Measurements from ENCODE around the gene CLEC4F.

Gene CLEC4F, protein sequence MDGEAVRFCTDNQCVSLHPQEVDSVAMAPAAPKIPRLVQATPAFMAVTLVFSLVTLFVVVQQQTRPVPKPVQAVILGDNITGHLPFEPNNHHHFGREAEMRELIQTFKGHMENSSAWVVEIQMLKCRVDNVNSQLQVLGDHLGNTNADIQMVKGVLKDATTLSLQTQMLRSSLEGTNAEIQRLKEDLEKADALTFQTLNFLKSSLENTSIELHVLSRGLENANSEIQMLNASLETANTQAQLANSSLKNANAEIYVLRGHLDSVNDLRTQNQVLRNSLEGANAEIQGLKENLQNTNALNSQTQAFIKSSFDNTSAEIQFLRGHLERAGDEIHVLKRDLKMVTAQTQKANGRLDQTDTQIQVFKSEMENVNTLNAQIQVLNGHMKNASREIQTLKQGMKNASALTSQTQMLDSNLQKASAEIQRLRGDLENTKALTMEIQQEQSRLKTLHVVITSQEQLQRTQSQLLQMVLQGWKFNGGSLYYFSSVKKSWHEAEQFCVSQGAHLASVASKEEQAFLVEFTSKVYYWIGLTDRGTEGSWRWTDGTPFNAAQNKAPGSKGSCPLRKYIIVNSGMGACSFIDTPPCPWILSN

GRCh38 chr2:70820499-70820898 lies at the start of gene CLEC4F:
CLEC4F (minus strand) TSS chr2:70820599; CDS start chr2:70820523, 76 bp downstream.
- no peak for DNase-seq

GRCh38 chr2:70868970-70869369 lies 48.6 kb upstream of the CLEC4F start:
- DNase-seq = no peak

- peak; percentile 84 for DNase-seq
These were observed 41.6 kb upstream of the CLEC4F start for GRCh38 chr2:70861777-70862625.

DNA sequence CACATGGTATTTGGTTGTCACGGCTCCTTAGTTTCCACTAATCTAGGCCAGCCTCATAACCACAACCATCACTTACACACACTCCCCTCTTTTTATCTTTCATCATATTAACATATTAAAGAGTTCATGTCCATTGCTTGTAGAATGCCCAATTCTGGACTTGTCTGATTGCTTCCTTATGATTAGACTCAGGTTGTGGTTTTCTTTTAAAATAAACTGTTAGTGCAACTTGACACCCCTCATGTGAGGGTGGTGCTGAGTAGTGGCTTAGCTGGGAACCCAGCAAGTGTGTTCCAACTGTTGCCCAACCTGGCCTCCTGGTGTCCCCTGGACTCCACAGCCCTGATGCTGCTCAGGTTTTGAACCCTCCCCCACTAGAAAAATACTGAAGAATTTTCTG lies 35.3 kb upstream of the CLEC4F start:
- DNase-seq = no peak

GRCh38 chr2:70854411-70854810 lies 34.0 kb upstream of the CLEC4F start:
- no peak for DNase-seq

- DNase-seq = no peak
These were observed 32.4 kb upstream of the CLEC4F start for GRCh38 chr2:70852824-70853223.

DNA sequence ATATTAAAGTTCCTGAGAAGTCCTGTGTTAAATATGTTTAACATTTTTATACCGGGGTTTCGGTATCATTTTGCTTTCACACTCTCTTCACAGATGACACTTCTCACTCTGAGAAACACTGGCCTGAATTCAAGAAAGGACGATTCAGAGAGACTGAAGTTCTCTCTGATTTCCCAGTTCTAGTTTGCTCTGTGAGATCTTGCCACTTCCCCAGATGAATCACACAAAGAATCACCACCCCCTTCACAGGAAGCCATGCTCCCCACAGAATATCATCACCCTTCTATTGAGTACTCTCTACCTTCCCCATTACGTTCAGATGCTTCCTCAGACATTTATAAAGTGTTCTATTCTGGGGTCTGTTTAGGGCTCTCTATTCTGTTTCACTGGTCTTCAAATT lies 31.3 kb upstream of the CLEC4F start:
- no peak for DNase-seq

- DNase-seq = no peak
These were observed 30.5 kb upstream of the CLEC4F start for GRCh38 chr2:70850925-70851324.

DNA sequence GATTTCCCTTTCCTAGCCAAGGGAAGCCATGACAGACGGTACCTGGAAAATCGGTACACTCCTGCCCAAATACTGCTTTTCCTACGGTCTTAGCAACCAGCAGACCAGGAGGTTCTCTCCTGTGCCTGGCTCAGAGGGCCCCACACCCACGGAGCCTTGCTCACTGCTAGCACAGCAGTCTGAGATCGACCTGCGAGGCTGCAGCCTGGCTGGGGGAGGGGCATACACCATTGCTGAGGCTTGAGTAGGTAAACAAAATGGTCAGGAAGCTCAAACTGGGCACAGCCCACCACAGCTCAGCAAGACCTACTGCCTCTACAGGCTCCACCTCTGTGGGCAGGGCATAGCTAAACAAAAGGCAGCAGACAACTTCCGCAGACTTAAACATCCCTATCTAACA lies 22.0 kb upstream of the CLEC4F start:
- no peak for DNase-seq

- DNase-seq = no peak
These were observed 17.9 kb upstream of the CLEC4F start for GRCh38 chr2:70837980-70838925.

GRCh38 chr2:70835643-70836042 lies 15.2 kb upstream of the CLEC4F start, which contains the start of gene CD207:
CD207 (minus strand) TSS chr2:70835816; CDS start chr2:70835776, 40 bp downstream.
- DNase-seq = no peak

GRCh38 chr2:70834881-70835280 lies 14.5 kb upstream of the CLEC4F start:
- DNase-seq = no peak

- no peak for DNase-seq
These were observed 13.7 kb upstream of the CLEC4F start for GRCh38 chr2:70834106-70834505.

GRCh38 chr2:70833246-70833645 lies 12.8 kb upstream of the CLEC4F start:
- no peak for DNase-seq

GRCh38 chr2:70832386-70832785 lies 12.0 kb upstream of the CLEC4F start:
- DNase-seq = no peak

DNA sequence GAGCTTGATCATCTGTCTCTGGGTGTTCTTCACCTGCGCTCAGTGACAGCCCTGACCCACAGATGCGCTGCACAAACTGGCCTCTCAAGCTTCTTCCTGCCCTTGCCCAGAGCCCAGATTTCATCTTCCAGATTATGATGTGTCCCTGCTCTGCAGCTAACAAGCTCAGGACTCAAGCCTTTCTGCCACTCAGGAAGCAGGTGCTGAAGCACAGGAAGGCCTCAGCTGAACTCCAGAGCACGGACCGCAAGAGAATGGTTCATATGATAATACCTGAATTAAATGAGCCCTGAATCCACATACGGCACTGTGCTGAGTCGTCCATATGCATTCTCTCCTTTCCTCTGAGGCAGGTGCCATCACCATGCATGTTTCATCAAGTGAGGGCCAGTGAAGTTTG lies 11.5 kb upstream of the CLEC4F start:
- no peak for DNase-seq

- DNase-seq = no peak
These were observed 10.0 kb upstream of the CLEC4F start for GRCh38 chr2:70830366-70830765.

- DNase-seq = no peak
These were observed 9.5 kb upstream of the CLEC4F start for GRCh38 chr2:70829916-70830315.

DNA sequence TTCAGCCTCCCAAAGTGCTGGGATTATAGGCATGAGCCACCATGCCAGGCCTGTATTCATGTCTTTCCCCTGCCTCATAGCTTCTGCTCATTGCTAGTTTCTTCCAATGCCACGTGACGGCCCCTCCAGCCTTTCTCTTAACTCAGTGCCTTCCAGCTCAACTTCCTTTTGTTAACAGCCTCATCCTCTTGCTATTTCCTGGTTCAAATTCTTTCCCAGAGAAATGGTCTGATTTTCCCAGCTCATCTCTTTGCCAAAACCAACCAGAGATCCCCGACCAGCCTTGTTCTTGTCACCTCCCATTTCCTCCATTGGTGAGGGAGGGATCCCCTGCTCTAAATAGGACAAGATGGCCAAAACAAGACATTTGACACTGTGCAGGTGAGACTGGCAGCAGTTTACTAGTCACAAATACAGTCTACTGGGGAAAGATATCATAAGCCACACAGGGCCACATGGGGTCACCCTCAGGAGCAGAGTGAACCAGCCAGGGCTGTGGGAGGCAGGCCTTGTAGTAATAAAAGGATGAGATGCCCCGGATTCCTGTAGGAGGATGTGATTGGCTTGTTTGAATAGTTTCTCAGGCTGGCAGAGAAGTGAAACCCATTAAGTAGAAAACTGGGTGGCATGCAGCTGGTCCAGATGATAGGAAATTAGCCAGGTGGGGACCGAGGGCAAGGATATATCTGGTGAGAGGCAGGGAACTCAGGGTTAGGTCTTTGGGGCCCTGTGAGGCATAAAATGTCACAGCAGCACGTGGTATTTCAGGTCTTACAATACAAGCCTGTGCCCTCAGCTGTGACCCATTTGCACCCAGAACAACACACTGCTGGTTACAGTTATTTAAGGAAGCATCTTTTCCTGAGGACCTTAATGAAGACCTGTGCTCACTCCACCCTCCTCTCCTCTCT lies 8.8 kb upstream of the CLEC4F start:
- DNase-seq = no peak

DNA sequence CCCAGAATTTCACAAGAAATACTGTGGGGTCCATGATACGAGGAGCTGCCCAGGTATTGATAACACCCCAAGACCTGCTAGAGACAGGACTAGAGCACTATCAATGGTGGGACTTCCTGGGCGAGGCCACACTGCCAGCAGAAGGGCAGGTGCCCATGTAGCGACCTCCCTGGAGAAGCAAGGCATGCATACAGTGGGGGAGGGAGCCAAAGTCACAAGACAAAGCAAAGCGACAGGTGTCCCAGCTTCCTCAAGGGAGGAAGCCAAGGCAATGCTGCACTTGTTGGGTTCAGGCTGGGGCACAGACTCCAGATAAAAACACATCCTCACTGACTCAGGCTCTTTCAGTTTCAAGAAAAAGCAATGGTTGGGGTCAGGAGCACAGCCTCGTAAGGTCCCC lies 7.7 kb upstream of the CLEC4F start:
- DNase-seq = no peak

- no peak for DNase-seq
These were observed 7.0 kb upstream of the CLEC4F start for GRCh38 chr2:70827388-70827787.
